Measurements from ENCODE around the gene MBOAT1. TPM values are rescaled to one million over a fixed set of nuclear protein-coding genes. Genes with fewer than 3 reads are reported as not detected.
"Not testable (repeated sequence)": the region's sequence is repeated elsewhere in the genome, so short reads cannot be mapped to it uniquely, and the experiment has no call there.

Gene MBOAT1
- total RNA-seq, 1 donor from 2014 or later = 8.5 TPM

DNA sequence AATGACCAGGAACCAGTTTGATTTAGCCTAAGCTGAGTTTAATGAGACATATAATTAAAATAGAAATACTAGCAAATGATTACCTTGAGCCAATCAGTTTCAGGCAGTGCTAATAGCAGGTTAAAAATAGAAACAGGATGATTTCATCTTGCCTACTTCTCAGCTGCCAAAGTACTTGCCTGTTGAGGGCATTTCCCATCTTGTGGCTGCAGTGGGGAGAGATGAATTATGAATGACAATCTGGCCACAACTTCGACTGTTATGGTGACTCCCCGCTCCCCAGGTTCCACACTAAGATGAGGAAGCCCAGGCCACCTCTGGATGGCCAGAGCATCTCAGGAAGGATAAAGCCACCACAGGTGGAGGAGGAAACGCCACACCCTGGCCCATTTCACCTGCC, 31.3 kb downstream of the MBOAT1 start:
- Histone ChIP-seq H3K36me3 (no peaks in the 10 kb centered on the region), H3K4me3 (no peak overlapping the region), H3K27ac (no peak overlapping the region), H3K27me3 (no peaks in the 10 kb centered on the region), H3K9me3 (no peaks in the 10 kb centered on the region), H3K4me1 (no peaks in the 10 kb centered on the region)
- TF ChIP-seq, protein P1, sequence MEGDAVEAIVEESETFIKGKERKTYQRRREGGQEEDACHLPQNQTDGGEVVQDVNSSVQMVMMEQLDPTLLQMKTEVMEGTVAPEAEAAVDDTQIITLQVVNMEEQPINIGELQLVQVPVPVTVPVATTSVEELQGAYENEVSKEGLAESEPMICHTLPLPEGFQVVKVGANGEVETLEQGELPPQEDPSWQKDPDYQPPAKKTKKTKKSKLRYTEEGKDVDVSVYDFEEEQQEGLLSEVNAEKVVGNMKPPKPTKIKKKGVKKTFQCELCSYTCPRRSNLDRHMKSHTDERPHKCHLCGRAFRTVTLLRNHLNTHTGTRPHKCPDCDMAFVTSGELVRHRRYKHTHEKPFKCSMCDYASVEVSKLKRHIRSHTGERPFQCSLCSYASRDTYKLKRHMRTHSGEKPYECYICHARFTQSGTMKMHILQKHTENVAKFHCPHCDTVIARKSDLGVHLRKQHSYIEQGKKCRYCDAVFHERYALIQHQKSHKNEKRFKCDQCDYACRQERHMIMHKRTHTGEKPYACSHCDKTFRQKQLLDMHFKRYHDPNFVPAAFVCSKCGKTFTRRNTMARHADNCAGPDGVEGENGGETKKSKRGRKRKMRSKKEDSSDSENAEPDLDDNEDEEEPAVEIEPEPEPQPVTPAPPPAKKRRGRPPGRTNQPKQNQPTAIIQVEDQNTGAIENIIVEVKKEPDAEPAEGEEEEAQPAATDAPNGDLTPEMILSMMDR (IDR thresholded peaks at IDR 0.05) = no peak
- no peak for DNase-seq
- intact Hi-C loops (cut with DNase I) = no loop called here
- ATAC-seq = no peak

DNA sequence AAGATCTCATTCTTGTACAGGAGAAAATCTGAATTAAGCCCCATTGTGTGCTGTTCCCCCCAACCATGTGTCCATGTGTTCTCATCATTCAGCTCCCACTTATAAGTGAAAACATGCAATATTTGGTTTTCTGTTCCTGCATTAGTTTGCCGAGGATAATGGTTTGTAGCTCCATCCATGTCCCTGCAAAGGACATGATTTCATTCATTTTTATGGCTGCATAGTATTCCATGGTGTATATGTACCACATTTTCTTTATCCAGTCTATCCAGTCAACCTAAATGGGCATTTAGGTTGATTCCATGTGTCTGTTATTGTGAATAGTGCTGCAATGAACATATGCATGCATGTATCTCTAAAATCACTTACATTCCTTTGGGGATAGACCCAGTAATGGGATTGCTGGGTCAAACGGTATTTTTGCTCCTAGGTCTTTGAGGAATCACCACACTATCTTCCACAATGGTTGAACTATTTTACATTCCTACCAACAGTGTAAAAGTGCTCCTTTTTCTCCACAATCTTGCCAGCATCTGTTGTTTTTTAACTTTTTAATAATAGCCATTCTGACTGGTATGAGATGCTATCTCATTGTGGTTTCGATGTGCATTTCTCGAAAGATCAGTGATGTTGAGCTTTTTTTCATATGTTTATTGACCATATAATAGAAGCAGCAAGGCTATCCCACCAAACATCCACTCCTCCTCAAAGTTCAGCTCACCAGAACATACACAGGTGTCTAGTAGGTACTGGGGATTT, 32.8 kb downstream of the MBOAT1 start:
- H3K9me3 ChIP-seq; H3K4me1 ChIP-seq; ATAC-seq; H3K36me3 ChIP-seq; DNase-seq; H3K27ac ChIP-seq; H3K27me3 ChIP-seq; intact Hi-C loops (cut with DNase I); H3K4me3 ChIP-seq: not testable (repeated sequence)

DNA sequence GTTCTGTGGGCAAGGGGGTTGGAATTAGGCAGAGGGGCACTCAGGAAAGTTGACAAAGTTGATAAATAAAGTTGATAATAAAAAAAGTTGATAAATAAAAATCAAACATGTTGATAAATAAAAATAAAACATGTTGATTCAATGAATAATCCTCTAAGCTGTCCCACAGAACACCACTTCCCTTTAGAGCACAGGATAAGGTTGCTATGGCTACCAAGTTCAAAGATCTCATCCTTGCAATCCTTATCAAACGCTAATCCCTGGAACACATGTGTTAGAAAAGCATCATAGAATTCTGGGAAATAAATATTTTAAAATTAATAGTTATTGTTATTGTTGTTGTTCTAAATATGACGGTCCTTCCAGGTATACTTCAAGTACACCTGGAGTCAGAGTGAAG, 33.9 kb downstream of the MBOAT1 start:
- H3K27ac ChIP-seq = no peak overlapping the region
- H3K27me3 ChIP-seq = no peaks in the 10 kb centered on the region
- DNase-seq (no peak), ATAC-seq (no peak)
- peaks cover 4% of the 10 kb centered on the region for H3K4me1 ChIP-seq
- TF ChIP-seq, protein P1 (IDR thresholded peaks at IDR 0.05) = no peak
- H3K4me3 ChIP-seq = no peak overlapping the region
- intact Hi-C loops (cut with DNase I) = no loop called here
- H3K36me3 ChIP-seq = no peaks in the 10 kb centered on the region
- no peaks in the 10 kb centered on the region for H3K9me3 ChIP-seq

DNA sequence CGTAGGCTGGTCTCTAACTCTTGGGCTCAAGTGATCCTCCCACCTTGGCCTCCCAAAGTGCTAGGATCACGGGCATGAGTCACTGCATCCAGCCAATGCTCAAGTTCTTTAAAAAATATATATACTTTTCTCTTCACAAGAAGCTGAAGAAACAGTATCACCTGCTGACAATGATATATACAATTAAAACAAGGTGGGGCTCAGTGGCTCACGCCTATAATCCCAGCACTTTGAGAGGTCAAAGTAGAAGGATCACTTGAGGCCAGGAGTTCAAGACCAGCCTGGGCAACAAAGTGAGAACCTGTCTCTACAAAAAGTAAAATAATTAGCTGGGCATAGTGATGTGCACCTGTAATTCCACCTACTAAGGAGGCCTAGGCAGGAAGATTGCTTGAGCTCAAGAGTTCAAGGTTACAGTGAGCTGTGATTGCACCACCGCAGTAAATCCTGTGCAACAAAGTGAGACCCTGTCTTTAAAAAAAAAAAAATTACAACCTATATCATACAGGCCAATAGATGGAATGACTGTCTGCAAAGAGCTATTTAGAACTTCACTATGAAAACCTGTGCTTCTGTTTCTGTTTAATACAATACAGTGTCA, 36.4 kb downstream of the MBOAT1 start:
- H3K27ac ChIP-seq = no peak overlapping the region
- DNase-seq = no peak
- no peak for ATAC-seq
- H3K27me3 ChIP-seq = no peaks in the 10 kb centered on the region
- H3K9me3 ChIP-seq = no peaks in the 10 kb centered on the region
- H3K4me1 ChIP-seq = peaks cover 4% of the 10 kb centered on the region
- H3K4me3 ChIP-seq = no peak overlapping the region
- no peaks in the 10 kb centered on the region for H3K36me3 ChIP-seq
- intact Hi-C loops (cut with DNase I) = no loop called here
- TF ChIP-seq, protein P1 (IDR thresholded peaks at IDR 0.05) = no peak

DNA sequence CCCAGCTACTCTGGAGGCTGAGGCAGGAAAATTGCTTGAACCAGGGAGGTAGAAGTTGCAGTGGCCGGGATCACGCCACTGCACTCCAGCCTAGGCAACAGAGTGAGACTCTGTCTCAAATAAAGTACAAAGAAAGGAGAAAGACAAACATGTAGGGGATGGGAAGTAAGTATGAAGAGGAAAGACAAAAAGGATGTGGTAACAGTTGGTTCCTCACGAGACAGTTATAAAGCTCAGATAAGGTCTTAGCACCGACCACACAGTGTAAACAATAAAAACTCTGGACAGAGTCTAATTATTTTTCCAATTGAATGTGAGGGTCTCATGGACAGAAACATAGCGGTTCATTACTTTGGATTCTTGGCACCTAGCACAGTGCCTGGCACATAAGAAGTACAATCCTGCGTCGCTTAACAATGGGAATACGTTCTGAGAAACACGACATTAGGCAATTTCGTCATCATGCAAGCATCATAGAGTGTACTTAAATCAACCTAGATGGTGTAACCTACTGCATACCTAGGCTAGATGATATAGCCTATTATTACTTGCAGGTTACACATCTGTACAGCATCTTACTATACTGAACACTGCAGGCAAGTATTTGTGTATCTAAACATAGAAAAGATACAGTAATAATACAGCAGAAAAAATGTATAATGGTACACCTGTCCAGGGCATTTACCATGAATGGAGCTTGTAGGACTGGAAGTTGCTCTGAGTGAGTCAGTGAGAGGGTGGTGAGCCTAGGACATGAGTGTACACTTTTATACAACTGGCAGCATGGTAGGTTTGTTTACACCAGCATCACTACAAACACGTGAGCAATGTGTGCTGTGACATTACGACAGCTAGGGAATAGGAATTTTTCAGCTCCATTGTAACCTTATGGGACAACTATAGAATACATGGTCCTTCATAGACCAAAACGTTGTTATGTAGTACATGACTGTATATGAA, 38.2 kb downstream of the MBOAT1 start:
- H3K4me1 ChIP-seq = peaks cover 14% of the 10 kb centered on the region
- H3K9me3 ChIP-seq = no peaks in the 10 kb centered on the region
- ATAC-seq (peak; percentile 75), DNase-seq (no peak)
- no peaks in the 10 kb centered on the region for H3K36me3 ChIP-seq
- TF ChIP-seq, protein P1 (IDR thresholded peaks at IDR 0.05) = no peak
- intact Hi-C loops (cut with DNase I) = no loop called here
- no peaks in the 10 kb centered on the region for H3K27me3 ChIP-seq
- no peak overlapping the region for H3K27ac ChIP-seq
- H3K4me3 ChIP-seq = no peak overlapping the region
